OCI-LY1 (cell line): ENCODE results near the gene MSMB.

Experiments used
- CTCF ChIP-seq: fragments of 200-600 bp; sonication (generic), shearing (Covaris generic); IDR thresholded peaks from 2 replicates; pipeline ENCODE4 v1.5.1; 2017; ENCODE audit warnings: mild to moderate bottlenecking, antibody characterized with exemption, low read length, moderate library complexity, mixed read lengths
- EZH2 ChIP-seq: fragments of 200-600 bp; sonication (generic), shearing (Covaris generic); IDR thresholded peaks from 2 replicates; pipeline ENCODE4 v1.8.0; 2017; ENCODE audit warnings: borderline replicate concordance, mixed run types, mild to moderate bottlenecking, antibody characterized with exemption, low read length, moderate library complexity, mixed read lengths

- TF ChIP-seq CTCF (no peak), EZH2 (no peak)
Observed at GRCh38 chr10:46025406-46025805, 20.7 kb downstream of the MSMB start.
